Neural progenitor cell (in vitro differentiated cells): ENCODE data around the gene SLC15A3. TPM values are rescaled to one million over a fixed set of nuclear protein-coding genes. Genes with fewer than 3 reads are reported as not detected.

Source experiments
- DNase-seq: peaks from one replicate; pipeline ENCODE4 v3.0.0-alpha.2; 2016; ENCODE audit warnings: low spot score
- H2AFZ ChIP-seq: fragments of 200-600 bp; sonication (generic); replicated peaks from 2 replicates; pipeline ENCODE4 v1.6.1; 2016; ENCODE audit warnings: antibody characterized with exemption
- H3F3A ChIP-seq: fragments of 200-600 bp; sonication (generic); 2 replicates; pipeline ENCODE4 v1.6.1; 2016; ENCODE audit warnings: antibody characterized with exemption, low read depth
- H3K27ac ChIP-seq: fragments of 200-600 bp; sonication (generic); 2 replicates; pipeline ENCODE4 v1.5.1; 2016; ENCODE audit warnings: mild to moderate bottlenecking
- H3K27me3 ChIP-seq: fragments of 200-600 bp; sonication (generic); 2 replicates; pipeline ENCODE4 v1.6.1; 2016; ENCODE audit warnings: mild to moderate bottlenecking, moderate library complexity
- H3K36me3 ChIP-seq: fragments of 200-600 bp; sonication (generic); 2 replicates; pipeline ENCODE4 v1.5.1; 2016
- H3K4me1 ChIP-seq: fragments of 200-600 bp; sonication (generic); 2 replicates; pipeline ENCODE4 v1.6.1; 2016; ENCODE audit warnings: mixed run types
- H3K4me2 ChIP-seq: fragments of 200-600 bp; sonication (generic); 2 replicates; pipeline ENCODE4 v1.6.1; 2016
- H3K4me3 ChIP-seq: fragments of 200-600 bp; sonication (generic); 2 replicates; pipeline ENCODE4 v1.5.1; 2016
- H3K79me2 ChIP-seq: fragments of 200-600 bp; sonication (generic); 2 replicates; pipeline ENCODE4 v1.6.1; 2016; ENCODE audit warnings: low read depth
- H3K9ac ChIP-seq: fragments of 200-600 bp; sonication (generic); 2 replicates; pipeline ENCODE4 v1.6.1; 2016
- H3K9me3 ChIP-seq: fragments of 200-600 bp; sonication (generic); 2 replicates; pipeline ENCODE4 v1.5.1; 2016; ENCODE audit warnings: low read depth
- H4K20me1 ChIP-seq: fragments of 200-600 bp; sonication (generic); 2 replicates; pipeline ENCODE4 v1.6.1; 2016; ENCODE audit warnings: low read depth
- H3K27ac Mint-ChIP-seq: 3 replicates; pipeline ENCODE4 v1.8.0; 2021; ENCODE audit warnings: mixed read lengths
- H3K27me3 Mint-ChIP-seq: 2 replicates; pipeline ENCODE4 v1.8.0; 2022; ENCODE audit warnings: low read depth, mild to moderate bottlenecking, inconsistent platforms, moderate library complexity, mixed read lengths; ENCODE audit not compliant: insufficient read depth
- H3K36me3 Mint-ChIP-seq: 3 replicates; pipeline ENCODE4 v1.8.0; 2021; ENCODE audit warnings: mixed read lengths
- H3K4me1 Mint-ChIP-seq: 3 replicates; pipeline ENCODE4 v1.8.0; 2021; ENCODE audit warnings: mixed read lengths
- H3K4me3 Mint-ChIP-seq: 3 replicates; pipeline ENCODE4 v1.8.0; 2021; ENCODE audit warnings: mild to moderate bottlenecking, moderate library complexity, mixed read lengths
- H3K9me3 Mint-ChIP-seq: 3 replicates; pipeline ENCODE4 v1.8.0; 2020; ENCODE audit warnings: mixed read lengths
- CTCF ChIP-seq: fragments of 200-600 bp; sonication (generic); IDR thresholded peaks from 2 replicates; pipeline ENCODE4 v1.5.1; 2017; ENCODE audit warnings: antibody characterized with exemption, mild to moderate bottlenecking
- EZH2 ChIP-seq: fragments of 200-600 bp; sonication (generic); IDR thresholded peaks from 2 replicates; pipeline ENCODE4 v1.6.1; 2017; ENCODE audit warnings: antibody characterized with exemption, mild to moderate bottlenecking, moderate library complexity
- EZH2phosphoT487 ChIP-seq: fragments of 200-600 bp; sonication (generic); IDR thresholded peaks from 2 replicates; pipeline ENCODE4 v1.6.1; 2017; ENCODE audit warnings: antibody characterized with exemption
- total RNA-seq: library from RNA; depleted of rRNA; stranded (reverse); fragments of >200 nt; gene quantifications from 2 replicates; pipeline ENCODE4 v1.2.3, GENCODE V29; 2015; ENCODE audit warnings: low replicate concordance

Gene SLC15A3
- total RNA-seq, 1 donor from 2014 or later, result 1.4 TPM

GRCh38 chr11:60935676-60936442 lies 16.1 kb downstream of the SLC15A3 start:
- Histone ChIP-seq H3K36me3 (no peaks in the 10 kb centered on the region), H3K27me3 (no peaks in the 10 kb centered on the region), H3K4me1 (peaks cover 8% of the 10 kb centered on the region), H2AFZ (no peak overlapping the region), H3K79me2 (no peaks in the 10 kb centered on the region), H4K20me1 (peaks cover 15% of the 10 kb centered on the region), H3K4me3 (no peak overlapping the region), H3K9me3 (no peaks in the 10 kb centered on the region), H3F3A (peaks cover 4% of the 10 kb centered on the region), H3K4me2 (no peak overlapping the region), H3K27ac (no peak overlapping the region), H3K9ac (no peak overlapping the region)
- H3K27ac Mint-ChIP-seq, result no peak overlapping the region
- peaks cover 11% of the 10 kb centered on the region for H3K27me3 Mint-ChIP-seq
- H3K4me3 Mint-ChIP-seq, result no peak overlapping the region
- H3K36me3 Mint-ChIP-seq, result peaks cover 12% of the 10 kb centered on the region
- TF ChIP-seq EZH2phosphoT487 (no peak), EZH2 (no peak)
- H3K9me3 Mint-ChIP-seq, result no peaks in the 10 kb centered on the region
- H3K4me1 Mint-ChIP-seq, result peaks cover 16% of the 10 kb centered on the region
- DNase-seq, result no peak

GRCh38 chr11:60934790-60935605 lies 17.0 kb downstream of the SLC15A3 start:
- no peak for DNase-seq
- Histone ChIP-seq H3K9me3 (no peaks in the 10 kb centered on the region), H3F3A (peaks cover 4% of the 10 kb centered on the region), H3K27ac (no peak overlapping the region), H3K4me1 (peaks cover 8% of the 10 kb centered on the region), H3K27me3 (no peaks in the 10 kb centered on the region), H2AFZ (no peak overlapping the region), H3K36me3 (no peaks in the 10 kb centered on the region), H4K20me1 (peaks cover 15% of the 10 kb centered on the region), H3K9ac (no peak overlapping the region), H3K79me2 (no peaks in the 10 kb centered on the region), H3K4me3 (no peak overlapping the region), H3K4me2 (no peak overlapping the region)
- H3K9me3 Mint-ChIP-seq, result no peaks in the 10 kb centered on the region
- no peak for TF ChIP-seq CTCF
- no peak for TF ChIP-seq EZH2phosphoT487
- TF ChIP-seq EZH2, result no peak
- peaks cover 13% of the 10 kb centered on the region for H3K36me3 Mint-ChIP-seq
- no peak overlapping the region for H3K27ac Mint-ChIP-seq
- peaks cover 10% of the 10 kb centered on the region for H3K27me3 Mint-ChIP-seq
- H3K4me3 Mint-ChIP-seq, result no peak overlapping the region
- H3K4me1 Mint-ChIP-seq, result peaks cover 16% of the 10 kb centered on the region

- Mint-ChIP-seq H3K4me3 (no peak overlapping the region), H3K4me1 (peaks cover 16% of the 10 kb centered on the region), H3K9me3 (no peaks in the 10 kb centered on the region), H3K36me3 (peaks cover 20% of the 10 kb centered on the region), H3K27me3 (peaks cover 9% of the 10 kb centered on the region), H3K27ac (no peak overlapping the region)
- no peaks in the 10 kb centered on the region for H3K9me3 ChIP-seq
- peaks cover 8% of the 10 kb centered on the region for H3K4me1 ChIP-seq
- no peak overlapping the region for H2AFZ ChIP-seq
- no peaks in the 10 kb centered on the region for H3K27me3 ChIP-seq
- TF ChIP-seq EZH2, result no peak
- no peak for TF ChIP-seq CTCF
- no peak for TF ChIP-seq EZH2phosphoT487
- H3K9ac ChIP-seq, result no peak overlapping the region
- H3K27ac ChIP-seq, result no peak overlapping the region
- DNase-seq, result no peak
- no peaks in the 10 kb centered on the region for H3K36me3 ChIP-seq
- no peak overlapping the region for H3K4me2 ChIP-seq
- no peaks in the 10 kb centered on the region for H3K79me2 ChIP-seq
- H3K4me3 ChIP-seq, result no peak overlapping the region
- peaks cover 15% of the 10 kb centered on the region for H4K20me1 ChIP-seq
- H3F3A ChIP-seq, result peaks cover 4% of the 10 kb centered on the region
Measured at GRCh38 chr11:60934124-60934789, 17.7 kb downstream of the SLC15A3 start.
